Motor neuron (in vitro differentiated cells): ENCODE measurements around the gene CTIF. TPM values are rescaled to one million over a fixed set of nuclear protein-coding genes. Genes with fewer than 3 reads are reported as not detected.

Experiments
- ATAC-seq, 8 experiments: fragments of 200-7000 bp; cut with Tn5 transposase; replicated peaks in 6 of 8; 2 replicates each; pipeline ENCODE4 v1.8.0; 2021; ENCODE audit warnings: mild to moderate bottlenecking in 8 of 8, moderate library complexity in 8 of 8
- H3K27ac ChIP-seq, 2 donors: fragments of 250-450 bp; sonication (Bioruptor Pico); 2 replicates each; pipeline ENCODE4 v1.9.0; 2021; ENCODE audit warnings: antibody characterized with exemption in 2 of 2, mild to moderate bottlenecking in 2 of 2, moderate library complexity in 1 of 2
- H3K4me1 ChIP-seq, 2 donors: fragments of 250-450 bp; sonication (Bioruptor Pico); replicated peaks in 1 of 2; 2 replicates each; pipeline ENCODE4 v1.6.1; 2021; ENCODE audit warnings: antibody characterized with exemption in 2 of 2, mild to moderate bottlenecking in 2 of 2, moderate library complexity in 1 of 2
- H3K4me3 ChIP-seq, 5 donors: fragments of 250-450 bp; sonication (Bioruptor Pico); 2 replicates each; pipeline ENCODE4 v1.9.0; 2021; ENCODE audit warnings: antibody characterized with exemption in 5 of 5, mild to moderate bottlenecking in 5 of 5, moderate library complexity in 4 of 5
- WGBS, 10 experiments: fragments of 450-650 bp; shearing (Covaris generic); methylation state at CpG; one replicate each; pipeline ENCODE4 v1.0.0; 2022; 5-methylcytosine and 5-hydroxymethylcytosine counted together
- in situ Hi-C, 9 experiments: fragments of 400-800 bp; cut with MboI; loops; one replicate each; pipeline ENCODE4 v1.15.0; 2021; ENCODE audit warnings: low sequenced_read_pairs in 9 of 9, low pct_unique_long_range_greater_than_20kb in 2 of 9; ENCODE audit not compliant: unreplicated experiment in 9 of 9
- total RNA-seq, 8 experiments: library from RNA; unstranded; fragments of 300-600 nt; gene quantifications; 2 replicates each; pipeline versions ENCODE4 v1.2.3 to v1.2.4, GENCODE V29; 2022

Gene CTIF
- total RNA-seq, 8 experiments from 2014 or later, result 17.8 to 85.9 (median 59.8) TPM

GRCh38 chr18:48575301-48575657 is 36.4 kb downstream of the CTIF start:
- peak in 1 of 8 experiments; percentile 54 for ATAC-seq
- Histone ChIP-seq H3K4me3 (no peak overlapping the region), H3K4me1 (peaks cover 0 to 6% of the 10 kb centered on the region in 2 donors), H3K27ac (no peak overlapping the region)
- in situ Hi-C loops, result no loop called here
- 0 to 100% (median 69%) methylated on average over 1 to 7 of the region's 8 CpGs; no CpG with 5 or more reads in 2 of the 10 experiments for WGBS, 10 experiments

GRCh38 chr18:48575658-48576456 is 37.0 kb downstream of the CTIF start:
- H3K4me3 ChIP-seq, result no peak overlapping the region

GRCh38 chr18:48576457-48576771 is 37.6 kb downstream of the CTIF start:
- WGBS, 10 experiments, result 86 to 100% (median 90%) methylated on average over 3 to 7 of the region's 11 CpGs; no CpG with 5 or more reads in 3 of the 10 experiments
- in situ Hi-C loops, result no loop called here
- no peak overlapping the region for H3K27ac ChIP-seq
- H3K4me1 ChIP-seq, result peaks cover 0 to 14% of the 10 kb centered on the region in 2 donors
- no peak for ATAC-seq
- H3K4me3 ChIP-seq, result no peak overlapping the region

More at GRCh38 chr18:48575658-48576456, 37.0 kb downstream of the CTIF start:
- ATAC-seq, result peak in 2 of 8 experiments; percentile 20 to 21
- Histone ChIP-seq H3K27ac (no peak overlapping the region), H3K4me1 (peaks cover 0 to 10% of the 10 kb centered on the region in 2 donors)
- WGBS, 10 experiments, result 50 to 96% (median 76%) methylated on average over 1 to 12 of the region's 24 CpGs; no CpG with 5 or more reads in 3 of the 10 experiments
- in situ Hi-C loops, result no loop called here

- H3K4me1 ChIP-seq, result peaks cover 0 to 16% of the 10 kb centered on the region in 2 donors
- no peak overlapping the region for H3K27ac ChIP-seq
- 80 to 100% (median 94%) methylated on average over 1 to 5 of the region's 5 CpGs; no CpG with 5 or more reads in 1 of the 10 experiments for WGBS, 10 experiments
Observed at GRCh38 chr18:48577478-48578190, 38.8 kb downstream of the CTIF start.

DNA sequence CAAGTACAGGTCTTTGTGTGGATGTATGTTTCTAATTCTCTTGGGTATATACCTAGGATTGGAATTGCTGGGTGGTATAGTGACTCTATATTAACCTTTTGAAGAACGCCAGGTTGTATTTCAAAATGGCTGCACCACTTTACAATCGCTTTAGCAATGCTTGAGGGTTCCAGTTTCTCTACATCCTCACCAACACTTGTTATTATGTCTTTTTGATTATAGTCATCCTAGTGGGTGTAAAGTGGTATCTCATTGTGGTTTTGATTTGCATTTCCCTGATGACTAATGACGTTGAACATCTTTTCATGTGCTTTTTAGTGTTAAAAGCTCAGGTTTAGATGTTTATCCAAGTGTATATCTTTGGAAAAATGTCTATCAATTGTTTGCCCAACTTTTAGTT is 39.5 kb downstream of the CTIF start:
- no peak for ATAC-seq
- H3K4me3 ChIP-seq, result no peak overlapping the region
- 33 to 100% (median 94%) methylated on average over 1 to 3 of the region's 3 CpGs; no CpG with 5 or more reads in 1 of the 10 experiments for WGBS, 10 experiments
- in situ Hi-C loops, result no loop called here
- H3K27ac ChIP-seq, result no peak overlapping the region
- H3K4me1 ChIP-seq, result peaks cover 0 to 16% of the 10 kb centered on the region in 2 donors

More at GRCh38 chr18:48577478-48578190, 38.8 kb downstream of the CTIF start:
- no peak overlapping the region for H3K4me3 ChIP-seq
- no peak for ATAC-seq
- in situ Hi-C loops, result no loop called here

DNA sequence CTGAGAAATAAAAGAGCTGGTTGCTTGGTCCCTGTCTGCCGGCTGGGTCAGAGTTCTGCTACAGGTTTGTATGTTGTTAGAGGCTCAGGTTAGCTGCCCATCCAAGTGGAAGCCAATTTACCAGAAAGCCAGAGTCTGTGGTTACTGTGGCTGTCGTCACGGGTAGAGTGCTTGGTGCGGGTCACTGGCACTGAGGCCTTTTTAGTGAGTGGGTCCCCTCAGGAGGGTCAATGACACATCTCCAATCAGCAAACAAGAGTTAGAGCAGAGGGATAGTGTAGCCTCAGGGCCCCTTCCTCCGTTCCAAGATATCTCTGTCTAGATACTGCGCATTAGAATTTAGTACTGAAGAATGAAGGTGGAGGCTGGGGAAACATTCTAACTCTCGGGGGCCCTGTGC is 41.2 kb downstream of the CTIF start:
- Histone ChIP-seq H3K4me3 (no peak overlapping the region), H3K4me1 (peaks cover 0 to 15% of the 10 kb centered on the region in 2 donors), H3K27ac (no peak overlapping the region)
- in situ Hi-C loops, result no loop called here
- WGBS, 10 experiments, result 50 to 100% (median 97%) methylated on average over 1 to 6 of the region's 7 CpGs; no CpG with 5 or more reads in 3 of the 10 experiments
- ATAC-seq, result peak in 1 of 8 experiments; percentile 1

- ATAC-seq, result peak in 4 of 8 experiments; percentile 39 to 98 (median 98)
- H3K4me1 ChIP-seq, result peaks cover 0 to 9% of the 10 kb centered on the region in 2 donors
- 7 to 87% (median 63%) methylated on average over 2 to 9 of the region's 10 CpGs for WGBS, 10 experiments
- no peak overlapping the region for H3K4me3 ChIP-seq
- H3K27ac ChIP-seq, result no peak overlapping the region
- in situ Hi-C loops, result no loop called here
Observed at GRCh38 chr18:48580782-48581181, 42.0 kb downstream of the CTIF start.

GRCh38 chr18:48581206-48581605 is 42.4 kb downstream of the CTIF start:
- peaks cover 0 to 9% of the 10 kb centered on the region in 2 donors for H3K4me1 ChIP-seq
- ATAC-seq, result no peak
- in situ Hi-C loops, result no loop called here
- no peak overlapping the region for H3K4me3 ChIP-seq
- H3K27ac ChIP-seq, result no peak overlapping the region
- 27 to 100% (median 82%) methylated on average over 1 to 4 of the region's 4 CpGs; no CpG with 5 or more reads in 1 of the 10 experiments for WGBS, 10 experiments

DNA sequence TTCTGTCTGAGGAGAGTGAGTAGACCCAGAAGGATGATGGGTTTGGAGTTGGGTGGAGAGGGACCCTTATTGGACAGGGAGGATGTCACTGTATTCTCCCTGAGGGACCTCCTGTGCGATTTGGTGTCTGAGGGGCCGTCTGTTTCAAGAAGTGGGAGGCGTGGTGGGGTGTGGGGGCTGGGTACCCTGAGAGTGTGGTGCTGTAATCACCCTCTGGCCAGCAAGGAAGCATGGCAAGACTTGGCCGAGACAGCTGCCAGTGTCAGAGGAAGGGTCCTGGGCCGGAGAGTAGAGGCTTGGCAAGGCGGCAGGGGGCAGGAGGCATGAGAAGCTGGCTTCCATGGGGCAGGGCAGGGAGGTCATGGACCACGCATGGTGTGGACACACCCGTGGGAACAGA is 43.1 kb downstream of the CTIF start:
- Histone ChIP-seq H3K27ac (no peak overlapping the region), H3K4me1 (peaks cover 0 to 9% of the 10 kb centered on the region in 2 donors), H3K4me3 (no peak overlapping the region)
- ATAC-seq, result no peak
- in situ Hi-C loops, result no loop called here
- no CpG with 5 or more reads among the region's 8 CpGs for WGBS, 10 experiments

DNA sequence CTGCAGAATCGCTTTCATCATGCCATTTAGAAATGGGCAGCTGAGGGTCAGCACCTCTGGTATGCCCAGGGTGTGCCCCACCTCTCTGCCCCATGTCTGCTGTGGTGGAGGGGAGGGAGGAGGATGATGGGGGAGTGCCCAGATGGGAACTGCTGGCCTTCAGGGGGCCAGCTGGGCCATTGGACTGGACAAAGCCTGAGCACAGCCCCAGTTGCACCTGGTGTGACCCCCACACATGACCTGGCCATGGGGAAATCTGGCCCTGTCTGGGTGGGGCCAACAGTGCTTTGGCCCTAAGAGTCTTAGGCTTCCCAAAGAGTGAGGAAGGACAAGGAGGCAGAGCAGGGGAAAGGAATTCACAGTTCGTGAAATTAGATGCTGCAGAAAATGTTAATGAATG is 44.1 kb downstream of the CTIF start:
- H3K4me1 ChIP-seq, result peaks cover 0 to 9% of the 10 kb centered on the region in 2 donors
- H3K27ac ChIP-seq, result no peak overlapping the region
- 80 to 100% (median 100%) methylated on average over 1 to 2 of the region's 2 CpGs; no CpG with 5 or more reads in 6 of the 10 experiments for WGBS, 10 experiments

GRCh38 chr18:48583573-48583972 is 44.7 kb downstream of the CTIF start:
- H3K4me1 ChIP-seq, result peaks cover 0 to 9% of the 10 kb centered on the region in 2 donors
- ATAC-seq, result no peak
- no peak overlapping the region for H3K4me3 ChIP-seq
- no peak overlapping the region for H3K27ac ChIP-seq
- in situ Hi-C loops, result no loop called here
- 25 to 100% (median 90%) methylated on average over 1 to 4 of the region's 5 CpGs; no CpG with 5 or more reads in 1 of the 10 experiments for WGBS, 10 experiments

More for the DNA sequence above, 44.1 kb downstream of the CTIF start:
- in situ Hi-C loops, result no loop called here
- ATAC-seq, result no peak
- no peak overlapping the region for H3K4me3 ChIP-seq

DNA sequence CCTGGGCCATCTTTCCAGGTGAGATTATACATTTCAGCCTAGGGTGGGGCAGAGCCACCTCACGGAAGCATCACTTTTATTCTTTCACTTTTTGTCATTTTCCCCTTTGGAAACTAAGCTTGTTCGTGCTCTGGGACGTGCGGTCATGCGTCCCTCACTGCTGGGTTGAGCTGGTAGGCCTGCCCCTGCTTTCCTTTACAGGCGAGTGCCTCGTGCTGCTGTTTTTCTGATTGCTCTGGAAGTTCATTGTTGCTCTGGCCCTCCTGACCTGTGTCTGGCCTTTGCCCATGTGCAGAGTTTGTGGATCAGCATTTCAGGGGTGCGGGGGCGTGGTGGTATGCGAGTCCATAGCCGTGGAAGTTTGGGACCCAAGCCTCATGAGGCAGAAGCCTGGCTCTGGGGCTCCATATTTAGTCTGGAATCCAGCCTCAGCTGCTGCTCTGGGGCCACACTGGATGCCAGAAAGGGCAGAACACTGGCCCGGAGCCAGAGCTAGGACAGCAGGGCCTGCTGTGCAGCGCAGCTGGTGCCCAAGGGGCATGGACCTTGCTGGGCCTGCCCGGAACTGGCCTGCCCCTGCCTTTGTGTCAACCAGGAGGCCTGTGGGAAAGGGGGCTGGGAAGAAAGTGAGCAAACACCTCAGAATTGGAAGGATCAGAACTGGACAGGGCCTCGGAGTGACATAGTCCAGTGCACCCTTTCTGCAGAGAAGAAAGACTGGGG is 51.1 kb downstream of the CTIF start:
- no peak overlapping the region for H3K27ac ChIP-seq
- H3K4me1 ChIP-seq, result peaks cover 4 to 9% of the 10 kb centered on the region in 2 donors
- in situ Hi-C loops, result no loop called here
- peak in 2 of 8 experiments; percentile 27 to 46 for ATAC-seq
- WGBS, 10 experiments, result 79 to 100% (median 92%) methylated on average over 1 to 13 of the region's 15 CpGs; no CpG with 5 or more reads in 4 of the 10 experiments
- no peak overlapping the region for H3K4me3 ChIP-seq
